Tibial nerve (tissue), 4 donors: ENCODE results near the gene NKD1. TPM values are rescaled to one million over a fixed set of nuclear protein-coding genes. Genes with fewer than 3 reads are reported as not detected.

Source experiments
- DNase-seq, 2 donors: peaks; one replicate each; pipeline ENCODE4 v3.0.0-alpha.2; 2019; ENCODE audit warnings: low spot score in 2 of 2
- H3K27ac ChIP-seq, 4 donors: fragments of 200-600 bp; sonication (generic) in 3 of 4; one replicate each; pipeline ENCODE4 v1.5.1; 2017 to 2019; ENCODE audit warnings: mild to moderate bottlenecking in 1 of 4
- H3K27me3 ChIP-seq, 2 donors: fragments of 200-600 bp; sonication (generic) in 1 of 2; one replicate each; pipeline versions ENCODE4 v1.5.1 to v1.6.0; 2017 to 2019
- H3K36me3 ChIP-seq, 3 donors: fragments of 200-600 bp; sonication (generic); one replicate each; pipeline ENCODE4 v1.5.1; 2018 to 2019
- H3K4me1 ChIP-seq, 4 donors: fragments of 200-600 bp; sonication (generic) in 3 of 4; one replicate each; pipeline ENCODE4 v1.5.1; 2017 to 2019
- H3K4me3 ChIP-seq, 4 donors: fragments of 200-600 bp; sonication (generic) in 3 of 4; one replicate each; pipeline ENCODE4 v1.5.1; 2017 to 2019; ENCODE audit warnings: mild to moderate bottlenecking in 1 of 4, moderate library complexity in 1 of 4
- H3K9me3 ChIP-seq, 4 donors: fragments of 200-600 bp; sonication (generic) in 3 of 4; one replicate each; pipeline ENCODE4 v1.5.1; 2017 to 2019
- EP300 ChIP-seq, 2 donors: sonication (generic); formaldehyde crosslinking; IDR thresholded peaks; one replicate each; pipeline ENCODE4 v1.6.1; 2017; ENCODE audit warnings: antibody characterized with exemption in 2 of 2, mild to moderate bottlenecking in 1 of 2
- POLR2A ChIP-seq, 2 donors: fragments of 450-650 bp; IDR thresholded peaks; one replicate each; pipeline ENCODE4 v1.6.1; 2017; ENCODE audit warnings: antibody characterized with exemption in 2 of 2, mild to moderate bottlenecking in 2 of 2, moderate library complexity in 2 of 2
- WGBS, 2 donors: methylation state at CpG; one replicate each; pipeline ENCODE4 v1.1.5; 2018; 5-methylcytosine and 5-hydroxymethylcytosine counted together
- total RNA-seq, 4 donors: library from RNA; depleted of rRNA; stranded (reverse); fragments of >200 nt; gene quantifications; one replicate each; pipeline ENCODE4 v1.1.0, GENCODE V29; 2016
- TF ChIP-seq, protein P1 (sequence below), 5 experiments: fragments of 200-600 bp in 3 of 5; fragments of 450-650 bp in 2 of 5; sonication (generic) in 3 of 5; IDR thresholded peaks; one replicate each; pipeline ENCODE4 v1.5.1; 2016 to 2019; ENCODE audit warnings: antibody characterized with exemption in 5 of 5, mild to moderate bottlenecking in 3 of 5, moderate library complexity in 2 of 5

Gene NKD1
- total RNA-seq, 4 donors from 2014 or later: 20.1 to 92.4 (median 43.1) TPM

DNA sequence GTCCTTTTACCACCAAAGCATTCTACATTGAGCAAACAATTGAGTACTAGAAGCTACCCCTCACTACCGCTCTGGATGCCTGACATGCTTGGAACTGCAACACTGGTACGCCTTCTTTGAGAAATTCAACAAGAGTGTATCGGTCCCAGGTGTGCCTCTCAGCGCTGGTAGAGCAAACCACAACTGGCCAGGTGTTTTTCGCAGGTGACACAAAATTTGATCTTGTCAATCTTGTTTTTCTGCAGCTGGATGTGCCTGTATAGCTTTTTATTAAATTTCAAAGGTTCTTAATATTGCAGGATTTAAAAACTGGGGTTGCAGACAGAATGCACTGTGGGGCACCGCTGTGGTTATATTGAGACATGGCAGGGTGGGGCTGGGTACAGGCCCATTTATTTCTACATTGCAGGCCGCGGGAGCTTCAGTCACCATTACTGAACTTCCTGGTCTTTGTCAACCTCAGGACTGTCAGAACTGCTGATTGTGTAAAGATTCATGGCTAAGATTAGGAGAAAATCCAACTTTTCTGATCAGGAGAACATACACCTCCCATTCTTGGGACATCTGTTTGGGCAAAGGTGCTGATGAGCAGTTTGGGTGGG lies 137.4 kb downstream of the NKD1 start:
- H3K27ac ChIP-seq: no peak overlapping the region
- 89 to 95% methylated on average over 8 of the region's 8 CpGs for WGBS, 2 donors
- no peak for TF ChIP-seq EP300 (IDR thresholded peaks at IDR 0.05)
- no peak for TF ChIP-seq POLR2A (IDR thresholded peaks at IDR 0.05)
- TF ChIP-seq, protein P1, sequence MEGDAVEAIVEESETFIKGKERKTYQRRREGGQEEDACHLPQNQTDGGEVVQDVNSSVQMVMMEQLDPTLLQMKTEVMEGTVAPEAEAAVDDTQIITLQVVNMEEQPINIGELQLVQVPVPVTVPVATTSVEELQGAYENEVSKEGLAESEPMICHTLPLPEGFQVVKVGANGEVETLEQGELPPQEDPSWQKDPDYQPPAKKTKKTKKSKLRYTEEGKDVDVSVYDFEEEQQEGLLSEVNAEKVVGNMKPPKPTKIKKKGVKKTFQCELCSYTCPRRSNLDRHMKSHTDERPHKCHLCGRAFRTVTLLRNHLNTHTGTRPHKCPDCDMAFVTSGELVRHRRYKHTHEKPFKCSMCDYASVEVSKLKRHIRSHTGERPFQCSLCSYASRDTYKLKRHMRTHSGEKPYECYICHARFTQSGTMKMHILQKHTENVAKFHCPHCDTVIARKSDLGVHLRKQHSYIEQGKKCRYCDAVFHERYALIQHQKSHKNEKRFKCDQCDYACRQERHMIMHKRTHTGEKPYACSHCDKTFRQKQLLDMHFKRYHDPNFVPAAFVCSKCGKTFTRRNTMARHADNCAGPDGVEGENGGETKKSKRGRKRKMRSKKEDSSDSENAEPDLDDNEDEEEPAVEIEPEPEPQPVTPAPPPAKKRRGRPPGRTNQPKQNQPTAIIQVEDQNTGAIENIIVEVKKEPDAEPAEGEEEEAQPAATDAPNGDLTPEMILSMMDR (IDR thresholded peaks at IDR 0.05): no peak
- peaks cover 0 to 18% (median 2%) of the 10 kb centered on the region in 4 donors for H3K4me1 ChIP-seq
- no peak for DNase-seq
- H3K27me3 ChIP-seq: no peaks in the 10 kb centered on the region
- H3K9me3 ChIP-seq: no peaks in the 10 kb centered on the region
- no peak overlapping the region for H3K4me3 ChIP-seq
- no peaks in the 10 kb centered on the region for H3K36me3 ChIP-seq

DNA sequence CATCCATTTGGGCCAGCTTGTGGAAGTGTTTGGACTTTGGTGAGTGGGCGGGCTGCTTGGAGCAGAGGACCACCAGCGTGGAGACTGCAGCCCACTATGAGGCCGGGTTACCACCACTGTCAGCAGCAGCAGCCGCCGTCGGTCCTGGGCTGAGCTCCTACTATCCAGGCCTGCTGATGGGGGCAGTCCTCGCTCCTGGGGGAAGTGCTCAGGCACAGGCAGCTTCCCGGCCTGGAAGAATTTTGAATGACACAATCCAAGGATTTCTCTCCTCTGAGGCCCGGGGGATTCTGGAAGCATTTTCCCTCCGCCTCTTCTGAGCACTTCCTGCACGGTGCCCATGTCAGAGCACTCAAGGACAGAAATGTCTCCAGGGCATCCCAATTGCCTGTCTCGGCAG lies 139.9 kb downstream of the NKD1 start:
- no peak for DNase-seq
- no peak overlapping the region for H3K27ac ChIP-seq
- WGBS, 2 donors: 38% methylated on average over 9 to 12 of the region's 12 CpGs
- no peak overlapping the region for H3K4me3 ChIP-seq
- no peak for TF ChIP-seq POLR2A (IDR thresholded peaks at IDR 0.05)
- TF ChIP-seq EP300 (IDR thresholded peaks at IDR 0.05): no peak
- H3K9me3 ChIP-seq: no peaks in the 10 kb centered on the region
- no peaks in the 10 kb centered on the region for H3K36me3 ChIP-seq
- H3K27me3 ChIP-seq: no peaks in the 10 kb centered on the region
- peaks cover 0 to 18% (median 2%) of the 10 kb centered on the region in 4 donors for H3K4me1 ChIP-seq

DNA sequence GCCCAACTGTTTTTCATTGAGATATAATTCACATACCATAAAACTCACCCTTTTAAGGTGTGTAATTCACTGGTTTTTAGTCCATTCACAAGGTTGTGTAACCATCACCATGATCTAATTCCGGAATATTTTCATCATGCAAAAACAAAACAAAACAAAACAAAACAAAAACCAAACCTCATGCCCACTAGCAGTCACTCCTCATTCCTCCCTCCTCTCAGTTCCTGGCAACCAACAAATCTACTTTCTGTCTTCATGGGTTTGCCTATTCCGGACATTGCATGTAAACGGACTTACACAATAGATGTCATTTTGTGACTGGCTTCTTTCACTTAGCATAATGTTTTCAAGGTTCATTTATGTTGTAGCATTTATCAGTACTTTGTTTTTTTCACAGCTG lies 140.7 kb downstream of the NKD1 start:
- no peak for TF ChIP-seq POLR2A (IDR thresholded peaks at IDR 0.05)
- TF ChIP-seq, protein P1 (IDR thresholded peaks at IDR 0.05): no peak
- no peak for TF ChIP-seq EP300 (IDR thresholded peaks at IDR 0.05)
- Histone ChIP-seq H3K4me1 (peaks cover 0 to 13% (median 4%) of the 10 kb centered on the region in 4 donors), H3K4me3 (no peak overlapping the region), H3K36me3 (no peaks in the 10 kb centered on the region), H3K27me3 (no peaks in the 10 kb centered on the region), H3K9me3 (no peaks in the 10 kb centered on the region), H3K27ac (no peak overlapping the region)
- WGBS, 2 donors: 49 to 52% methylated on average over 3 of the region's 3 CpGs
- DNase-seq: no peak

DNA sequence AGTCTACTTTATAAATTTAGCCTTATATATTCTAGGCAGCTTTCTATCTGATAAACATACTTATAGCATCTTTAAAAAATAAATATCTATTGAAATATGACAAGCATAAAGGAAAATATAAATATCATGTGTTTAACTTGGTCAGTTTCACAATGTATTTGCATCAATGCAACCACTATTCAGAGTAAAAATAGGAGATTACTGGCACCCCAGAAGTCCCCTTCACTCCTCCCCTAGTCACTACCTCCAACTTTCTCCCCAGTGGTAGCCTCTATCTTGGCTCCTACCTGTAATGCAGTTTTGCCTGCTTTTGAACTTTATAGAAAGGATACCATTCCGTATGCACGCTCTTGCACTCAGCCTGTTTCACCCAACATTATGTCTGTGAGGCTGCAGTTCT lies 142.0 kb downstream of the NKD1 start:
- Histone ChIP-seq H3K27ac (no peak overlapping the region), H3K4me3 (no peak overlapping the region), H3K9me3 (no peaks in the 10 kb centered on the region), H3K36me3 (no peaks in the 10 kb centered on the region), H3K4me1 (peaks cover 0 to 6% (median 3%) of the 10 kb centered on the region in 4 donors), H3K27me3 (no peaks in the 10 kb centered on the region)
- no peak for DNase-seq
- 91 to 92% methylated on average over 2 of the region's 2 CpGs for WGBS, 2 donors
- TF ChIP-seq, protein P1 (IDR thresholded peaks at IDR 0.05): no peak
- TF ChIP-seq POLR2A (IDR thresholded peaks at IDR 0.05) (no peak), EP300 (IDR thresholded peaks at IDR 0.05) (no peak)

DNA sequence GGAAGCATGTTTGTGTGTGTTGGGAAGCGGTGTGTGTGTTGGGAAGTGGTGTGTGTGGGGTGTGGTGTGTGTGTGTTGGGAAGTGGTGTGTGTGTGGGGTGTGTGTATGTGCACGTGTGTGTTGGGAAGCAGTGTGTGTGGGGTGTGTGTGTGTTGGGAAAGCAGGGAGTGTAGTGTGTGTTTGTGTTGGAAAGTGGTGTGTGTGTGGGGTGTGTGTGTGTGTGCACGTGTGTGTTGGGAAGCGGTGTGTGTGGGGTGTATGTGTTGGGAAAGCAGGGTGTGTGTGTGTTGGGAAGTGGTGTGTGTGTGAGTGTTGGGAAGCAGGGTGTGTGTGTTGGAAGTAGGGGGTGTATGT lies 144.4 kb downstream of the NKD1 start:
- Histone ChIP-seq H3K27me3 (no peaks in the 10 kb centered on the region), H3K4me1 (peaks cover 0 to 25% (median 16%) of the 10 kb centered on the region in 4 donors), H3K9me3 (no peaks in the 10 kb centered on the region), H3K27ac (no peak overlapping the region), H3K36me3 (no peaks in the 10 kb centered on the region), H3K4me3 (no peak overlapping the region)
- 79% methylated on average over 4 of the region's 4 CpGs for WGBS, 2 donors
- TF ChIP-seq POLR2A (IDR thresholded peaks at IDR 0.05): no peak
- TF ChIP-seq EP300 (IDR thresholded peaks at IDR 0.05): no peak
- TF ChIP-seq, protein P1 (IDR thresholded peaks at IDR 0.05): no peak
- no peak for DNase-seq
